CD4-positive, alpha-beta memory T cell (primary cell): ENCODE measurements around the gene PNMT. TPM values are rescaled to one million over a fixed set of nuclear protein-coding genes. Genes with fewer than 3 reads are reported as not detected.

Experiments
- CTCF ChIA-PET: fragments of 350-600 bp; sonication (Branson Sonifier 250); formaldehyde crosslinking; loops from one replicate; lab custom pipeline; 2021; ENCODE audit warnings: inconsistent platforms; ENCODE audit not compliant: partially characterized antibody; lab: Charles Lee
- POLR2A ChIA-PET: fragments of 350-600 bp; sonication (Branson Sonifier 250); formaldehyde crosslinking; loops from one replicate; lab custom pipeline; 2021; ENCODE audit not compliant: partially characterized antibody; lab: Charles Lee
- DNase-seq, 5 donors: peaks; one replicate each; pipeline versions ENCODE4 v3.0.0 to v3.0.0-alpha.2; 2020 to 2022; ENCODE audit warnings: mixed read lengths in 1 of 5
- H3K27ac ChIP-seq: one replicate; pipeline ENCODE4 v1.7.0; 2013; ENCODE audit warnings: low read depth, low read length
- H3K27me3 ChIP-seq: 2 replicates; pipeline ENCODE4 v1.7.0; 2013; ENCODE audit warnings: mild to moderate bottlenecking, low read length, moderate library complexity; ENCODE audit not compliant: insufficient read depth
- H3K36me3 ChIP-seq: 2 replicates; pipeline ENCODE4 v1.7.0; 2013; ENCODE audit warnings: mild to moderate bottlenecking, low read length, moderate library complexity; ENCODE audit not compliant: insufficient read depth
- H3K4me1 ChIP-seq: 2 replicates; pipeline ENCODE4 v1.7.0; 2013; ENCODE audit warnings: mild to moderate bottlenecking, low read length, moderate library complexity; ENCODE audit not compliant: insufficient read depth
- H3K4me3 ChIP-seq, 2 donors: one replicate each; pipeline ENCODE4 v1.7.0; 2013; ENCODE audit warnings: low read length in 2 of 2, mild to moderate bottlenecking in 1 of 2
- H3K9me3 ChIP-seq, 2 donors: one replicate each; pipeline ENCODE4 v1.7.0; 2013; ENCODE audit warnings: low read length in 2 of 2, control low read depth in 1 of 2; ENCODE audit not compliant: control insufficient read depth in 1 of 2
- H3K27ac Mint-ChIP-seq, 7 donors: one replicate each; pipeline ENCODE4 v1.8.0; 2020 to 2021; ENCODE audit warnings: mixed read lengths in 7 of 7, mild to moderate bottlenecking in 6 of 7, inconsistent platforms in 3 of 7, moderate library complexity in 3 of 7
- H3K27me3 Mint-ChIP-seq, 2 donors: one replicate each; pipeline ENCODE4 v1.8.0; 2020 to 2021; ENCODE audit warnings: mixed read lengths in 2 of 2
- H3K36me3 Mint-ChIP-seq, 2 donors: one replicate each; pipeline ENCODE4 v1.8.0; 2020 to 2021; ENCODE audit warnings: mixed read lengths in 2 of 2, inconsistent platforms in 1 of 2, mild to moderate bottlenecking in 1 of 2
- H3K4me1 Mint-ChIP-seq, 4 donors: one replicate each; pipeline ENCODE4 v1.8.0; 2020 to 2021; ENCODE audit warnings: mixed read lengths in 4 of 4, mild to moderate bottlenecking in 1 of 4
- H3K4me3 Mint-ChIP-seq, 8 donors: one replicate each; pipeline ENCODE4 v1.8.0; 2020 to 2021; ENCODE audit warnings: mixed read lengths in 8 of 8, mild to moderate bottlenecking in 7 of 8, moderate library complexity in 6 of 8, inconsistent platforms in 3 of 8
- H3K9me3 Mint-ChIP-seq, 8 donors: one replicate each; pipeline ENCODE4 v1.8.0; 2020 to 2021; ENCODE audit warnings: mixed read lengths in 8 of 8, mild to moderate bottlenecking in 5 of 8, inconsistent platforms in 3 of 8, moderate library complexity in 1 of 8
- intact Hi-C: fragments of 100-400 bp; cut with micrococcal nuclease; formaldehyde crosslinking; loops from one replicate; pipeline ENCODE4 v1.15.1; 2023
- polyA plus RNA-seq, 2 donors: library from polyadenylated mRNA; unstranded; fragments of 300-500 nt; fragmentation: Illumina TruSeq; gene quantifications; one replicate each; pipeline ENCODE4 v1.2.3, GENCODE V29; 2021
- total RNA-seq, 2 experiments: library from RNA; stranded (reverse); gene quantifications; one replicate each; pipeline ENCODE4 v1.2.3, GENCODE V29; 2021

Gene PNMT
- total and polyA plus RNA-seq, 4 experiments from 2014 or later = 0.55 TPM; not detected in 3

DNA sequence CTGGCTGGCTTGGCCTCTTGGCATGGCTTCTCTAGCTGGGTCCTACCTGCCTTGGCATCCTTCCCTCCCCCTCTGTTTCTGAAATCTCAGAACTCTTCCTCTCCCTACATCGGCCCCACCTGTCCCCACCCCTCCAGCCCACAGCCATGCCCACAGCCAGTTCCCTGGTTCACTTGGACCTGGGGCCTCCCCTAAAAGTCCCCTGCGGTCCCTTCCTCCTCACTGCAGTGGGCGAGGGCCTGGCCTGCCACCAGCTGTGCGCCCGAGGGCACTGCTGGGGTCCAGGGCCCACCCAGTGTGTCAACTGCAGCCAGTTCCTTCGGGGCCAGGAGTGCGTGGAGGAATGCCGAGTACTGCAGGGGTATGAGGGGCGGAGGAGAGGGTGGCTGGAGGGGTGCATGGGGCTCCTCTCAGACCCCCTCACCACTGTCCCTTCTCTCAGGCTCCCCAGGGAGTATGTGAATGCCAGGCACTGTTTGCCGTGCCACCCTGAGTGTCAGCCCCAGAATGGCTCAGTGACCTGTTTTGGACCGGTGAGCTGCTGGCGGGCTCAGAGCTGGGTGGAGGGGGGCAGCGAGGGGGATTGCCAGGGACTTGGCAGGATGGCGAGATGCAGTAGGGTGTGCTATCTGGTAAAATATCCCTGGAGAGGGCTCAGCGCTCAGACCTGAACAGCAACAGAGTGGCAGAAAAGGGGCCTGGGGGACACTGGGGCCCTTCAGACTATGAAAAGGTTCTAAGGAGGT, 48.0 kb downstream of the PNMT start:
- Histone ChIP-seq H3K27me3 (no peaks in the 10 kb centered on the region), H3K36me3 (no peaks in the 10 kb centered on the region), H3K4me3 (no peak overlapping the region), H3K27ac (no peak overlapping the region), H3K4me1 (no peaks in the 10 kb centered on the region), H3K9me3 (no peaks in the 10 kb centered on the region)
- no peaks in the 10 kb centered on the region for H3K9me3 Mint-ChIP-seq
- H3K27me3 Mint-ChIP-seq = no peaks in the 10 kb centered on the region
- H3K4me3 Mint-ChIP-seq = no peak overlapping the region
- H3K4me1 Mint-ChIP-seq = no peaks in the 10 kb centered on the region
- H3K36me3 Mint-ChIP-seq = no peaks in the 10 kb centered on the region
- POLR2A ChIA-PET = interaction anchor here (1.2 kb wide), 1 partner anchor 13 kb away, joined by 3 read pairs; no protein-coding TSS in a partner anchor
- CTCF ChIA-PET = no interaction called here
- DNase-seq = no peak
- intact Hi-C loops = no loop called here
- no peak overlapping the region for H3K27ac Mint-ChIP-seq

DNA sequence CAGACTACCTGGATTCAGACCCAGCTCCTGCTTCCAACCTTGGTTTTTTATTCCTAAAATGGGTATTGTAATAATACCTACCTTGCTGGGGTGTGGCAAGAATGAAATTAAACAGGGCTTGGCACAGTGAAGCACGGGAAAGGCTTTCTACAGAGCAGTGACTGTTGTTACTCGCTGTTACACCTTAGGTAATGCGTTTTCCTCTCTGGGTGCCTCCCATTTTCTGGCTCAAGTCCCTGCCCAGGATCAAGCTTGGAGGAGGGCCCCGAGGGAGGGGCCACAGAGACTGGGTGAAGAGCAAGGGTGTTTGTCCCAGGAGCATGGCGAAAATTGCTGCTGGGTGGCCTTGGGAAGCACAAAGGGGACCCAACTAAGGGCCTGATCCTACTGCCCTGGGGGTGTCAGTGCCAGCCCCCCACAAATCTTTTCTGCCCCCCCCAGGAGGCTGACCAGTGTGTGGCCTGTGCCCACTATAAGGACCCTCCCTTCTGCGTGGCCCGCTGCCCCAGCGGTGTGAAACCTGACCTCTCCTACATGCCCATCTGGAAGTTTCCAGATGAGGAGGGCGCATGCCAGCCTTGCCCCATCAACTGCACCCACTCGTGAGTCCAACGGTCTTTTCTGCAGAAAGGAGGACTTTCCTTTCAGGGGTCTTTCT, 48.8 kb downstream of the PNMT start:
- Mint-ChIP-seq H3K27ac (no peak overlapping the region), H3K27me3 (no peaks in the 10 kb centered on the region), H3K36me3 (no peaks in the 10 kb centered on the region), H3K4me1 (no peaks in the 10 kb centered on the region), H3K4me3 (no peak overlapping the region), H3K9me3 (no peaks in the 10 kb centered on the region)
- intact Hi-C loops = no loop called here
- Histone ChIP-seq H3K36me3 (no peaks in the 10 kb centered on the region), H3K4me1 (no peaks in the 10 kb centered on the region), H3K27me3 (no peaks in the 10 kb centered on the region), H3K4me3 (no peak overlapping the region), H3K27ac (no peak overlapping the region), H3K9me3 (no peaks in the 10 kb centered on the region)
- POLR2A ChIA-PET = no interaction called here
- CTCF ChIA-PET = no interaction called here
- no peak for DNase-seq

DNA sequence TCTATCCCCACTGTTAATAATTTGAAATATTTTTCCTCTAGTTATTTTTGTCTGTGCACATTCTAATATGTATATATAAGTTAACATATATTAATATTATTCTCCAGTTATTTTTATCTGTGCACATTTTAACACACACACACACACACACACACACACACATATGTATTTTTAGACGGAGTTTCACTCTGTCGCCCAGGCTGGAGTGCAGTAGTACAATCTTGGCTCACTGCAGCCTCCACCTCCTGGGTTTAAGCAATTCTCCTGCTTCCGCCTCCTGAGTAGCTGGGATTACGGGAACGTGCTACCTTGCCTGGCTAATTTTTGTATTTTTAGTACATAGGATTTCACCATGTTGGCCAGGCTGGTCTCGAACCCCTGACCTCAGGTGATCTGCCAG, 49.4 kb downstream of the PNMT start:
- Mint-ChIP-seq H3K27me3 (no peaks in the 10 kb centered on the region), H3K36me3 (no peaks in the 10 kb centered on the region), H3K9me3 (no peaks in the 10 kb centered on the region), H3K4me3 (no peak overlapping the region), H3K27ac (no peak overlapping the region), H3K4me1 (no peaks in the 10 kb centered on the region)
- Histone ChIP-seq H3K4me3 (no peak overlapping the region), H3K36me3 (no peaks in the 10 kb centered on the region), H3K27me3 (no peaks in the 10 kb centered on the region), H3K27ac (no peak overlapping the region), H3K9me3 (no peaks in the 10 kb centered on the region), H3K4me1 (no peaks in the 10 kb centered on the region)
- no peak for DNase-seq
- intact Hi-C loops = no loop called here
- ChIA-PET POLR2A (no interaction called here), CTCF (no interaction called here)

DNA sequence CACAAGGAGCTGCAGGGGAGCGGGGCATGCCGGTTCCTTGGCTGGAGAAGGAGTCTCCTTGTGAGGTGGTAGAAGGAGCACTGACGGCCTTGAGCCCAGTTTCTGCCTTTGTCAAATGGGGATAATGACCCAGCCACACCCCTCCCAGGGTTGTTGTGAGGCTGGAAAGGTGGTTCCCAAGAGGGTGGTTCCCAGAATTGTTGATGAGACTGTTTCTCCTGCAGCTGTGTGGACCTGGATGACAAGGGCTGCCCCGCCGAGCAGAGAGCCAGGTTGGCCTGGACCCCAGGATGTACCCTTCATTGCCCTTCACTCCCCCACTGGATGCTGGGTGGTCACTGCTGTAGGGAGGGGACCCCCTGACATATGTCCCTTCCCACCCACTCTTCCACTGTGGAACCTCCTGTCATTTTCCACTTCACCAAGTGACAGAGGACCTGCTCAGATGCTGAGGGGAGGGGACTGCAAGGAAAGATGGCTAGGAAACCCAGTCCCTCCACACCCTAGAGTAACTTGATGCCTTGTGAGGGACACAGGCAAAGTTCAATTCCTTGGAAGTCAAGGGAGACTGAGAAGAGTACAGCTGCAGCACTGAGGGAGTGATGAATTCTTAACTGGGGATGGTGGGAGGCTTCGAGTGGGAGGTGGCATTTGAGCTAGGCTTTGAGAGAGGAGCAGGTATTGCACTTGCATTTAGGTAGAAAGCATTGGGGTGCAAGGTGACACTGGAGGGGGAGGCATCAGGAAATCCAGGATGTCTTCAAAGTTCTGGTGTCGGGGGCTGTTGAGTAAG, 51.5 kb downstream of the PNMT start:
- H3K36me3 ChIP-seq = no peaks in the 10 kb centered on the region
- H3K27ac ChIP-seq = no peak overlapping the region
- Mint-ChIP-seq H3K27ac (no peak overlapping the region), H3K36me3 (peaks cover 0 to 3% of the 10 kb centered on the region in 2 donors), H3K4me1 (no peaks in the 10 kb centered on the region), H3K4me3 (no peak overlapping the region), H3K9me3 (no peaks in the 10 kb centered on the region), H3K27me3 (no peaks in the 10 kb centered on the region)
- ChIA-PET POLR2A (interaction anchor here (1.2 to 1.8 kb wide), 3 partner anchors 10 to 31 kb away, joined by 3 to 6 read pairs (median 3); partner anchors contain the start of genes ERBB2 and MIEN1), CTCF (interaction anchor here (0.7 to 1.5 kb wide), 3 partner anchors 10 to 98 kb away, joined by 3 to 4 read pairs (median 3); partner anchors contain the start of gene MIEN1)
- DNase-seq = no peak
- H3K27me3 ChIP-seq = no peaks in the 10 kb centered on the region
- intact Hi-C loops = no loop called here
- H3K4me1 ChIP-seq = no peaks in the 10 kb centered on the region
- H3K4me3 ChIP-seq = no peak overlapping the region
- no peaks in the 10 kb centered on the region for H3K9me3 ChIP-seq

Other genes starting within 250 kb of the PNMT start
- 10 to 100 TPM; 59.1 to 62.3 TPM for gene MED1, start 217.2 kb upstream of the PNMT start, total RNA-seq
- 10 to 100 TPM in 1 of 2 donors, 1 to 10 TPM in 1; 6.4 to 23.4 TPM for gene MED1, start 217.2 kb upstream of the PNMT start, polyA plus RNA-seq
- gene CDK12, start 207.0 kb upstream of the PNMT start, total RNA-seq = 100 to 1,000 TPM; 107 to 114 TPM
- 1 to 10 TPM in 1 of 2 donors, under 1 TPM in 1; 0.87 to 6.4 TPM for gene CDK12, start 207.0 kb upstream of the PNMT start, polyA plus RNA-seq
- gene NEUROD2, start 60.5 kb upstream of the PNMT start, total RNA-seq = not detected
- under 1 TPM in 1 of 2 donors, not detected in 1; 0.06 TPM for gene NEUROD2, start 60.5 kb upstream of the PNMT start, polyA plus RNA-seq
- not detected for gene PPP1R1B, start 41.5 kb upstream of the PNMT start, total RNA-seq
- gene PPP1R1B, start 41.5 kb upstream of the PNMT start, polyA plus RNA-seq = not detected
- gene STARD3, start 31.3 kb upstream of the PNMT start, total RNA-seq = 100 to 1,000 TPM; 105 to 110 TPM
- 10 to 100 TPM; 42.2 to 43.2 TPM for gene STARD3, start 31.3 kb upstream of the PNMT start, polyA plus RNA-seq
- 1 to 10 TPM; 5.9 to 6.3 TPM for gene TCAP, start 3.1 kb upstream of the PNMT start, total RNA-seq
- under 1 TPM in 1 of 2 donors, not detected in 1; 0.14 TPM for gene TCAP, start 3.1 kb upstream of the PNMT start, polyA plus RNA-seq
- 10 to 100 TPM; 29.6 to 30.5 TPM for gene PGAP3, start 19.6 kb downstream of the PNMT start, total RNA-seq
- 10 to 100 TPM; 22.1 to 26.5 TPM for gene PGAP3, start 19.6 kb downstream of the PNMT start, polyA plus RNA-seq
- 1 to 10 TPM; 4.1 to 4.5 TPM for gene ERBB2, start 31.6 kb downstream of the PNMT start, total RNA-seq
- under 1 TPM in 1 of 2 donors, not detected in 1; 0.55 TPM for gene ERBB2, start 31.6 kb downstream of the PNMT start, polyA plus RNA-seq
- 10 to 100 TPM; 35.8 TPM for gene MIEN1, start 62.1 kb downstream of the PNMT start, total RNA-seq
- gene MIEN1, start 62.1 kb downstream of the PNMT start, polyA plus RNA-seq = 10 to 100 TPM; 90.8 to 96.6 TPM
- not detected for gene GRB7, start 69.5 kb downstream of the PNMT start, total RNA-seq
- not detected for gene GRB7, start 69.5 kb downstream of the PNMT start, polyA plus RNA-seq
- 100 to 1,000 TPM; 116 to 118 TPM for gene IKZF3, start 195.9 kb downstream of the PNMT start, total RNA-seq
- 10 to 100 TPM in 1 of 2 donors, 1 to 10 TPM in 1; 3.2 to 87.4 TPM for gene IKZF3, start 195.9 kb downstream of the PNMT start, polyA plus RNA-seq
- 1 to 10 TPM in 1 of 2 experiments, under 1 TPM in 1; 0.35 to 1.2 TPM for gene ZPBP2, start 199.7 kb downstream of the PNMT start, total RNA-seq
- under 1 TPM in 1 of 2 donors, not detected in 1; 0.25 TPM for gene ZPBP2, start 199.7 kb downstream of the PNMT start, polyA plus RNA-seq